NT2/D1 (cell line): ENCODE data around the gene ACACA.

Experiments used
- SUZ12 ChIP-seq: IDR thresholded peaks from 2 replicates; pipeline ENCODE4 v1.6.1; 2011; ENCODE audit not compliant: insufficient read length, insufficient read depth; ENCODE audit errors: extremely low read depth
- YY1 ChIP-seq: IDR thresholded peaks from 2 replicates; pipeline ENCODE4 v1.6.1; 2011; ENCODE audit not compliant: insufficient read length, insufficient read depth
- ZNF274 ChIP-seq: IDR thresholded peaks from 2 replicates; pipeline ENCODE4 v1.6.1; 2011; ENCODE audit warnings: mild to moderate bottlenecking, low read depth, low read length

GRCh38 chr17:37310940-37311339 lies 95.7 kb downstream of the ACACA start:
- TF ChIP-seq YY1 (no peak), SUZ12 (no peak), ZNF274 (no peak)
